Activated CD4-positive, alpha-beta T cell treated with anti-CD3 and anti-CD28 coated beads for 36 hours (primary cell): ENCODE measurements around the gene KBTBD8. TPM values are rescaled to one million over a fixed set of nuclear protein-coding genes. Genes with fewer than 3 reads are reported as not detected.

Experiments used
- ATAC-seq: fragments of 200-7000 bp; cut with Tn5 transposase; one replicate; pipeline ENCODE4 v1.10.0; 2021; ENCODE audit warnings: mild to moderate bottlenecking, moderate library complexity
- CTCF ChIA-PET: fragments of 350-600 bp; sonication (Branson Sonifier 250); formaldehyde crosslinking; loops from one replicate; lab custom pipeline; 2021; ENCODE audit warnings: antibody characterized with exemption; lab: Charles Lee
- POLR2A ChIA-PET: fragments of 350-600 bp; sonication (Branson Sonifier 250); formaldehyde crosslinking; loops from one replicate; lab custom pipeline; 2021; ENCODE audit warnings: antibody characterized with exemption, inconsistent platforms; lab: Charles Lee
- DNase-seq: peaks from one replicate; pipeline ENCODE4 v3.0.0-alpha.2; 2020
- H3K27ac Mint-ChIP-seq: one replicate; pipeline ENCODE4 v1.8.0; 2021; ENCODE audit warnings: mixed read lengths
- H3K27me3 Mint-ChIP-seq: one replicate; pipeline ENCODE4 v1.8.0; 2021; ENCODE audit warnings: mixed read lengths
- H3K36me3 Mint-ChIP-seq: one replicate; pipeline ENCODE4 v1.8.0; 2021; ENCODE audit warnings: low read depth, mixed read lengths
- H3K4me1 Mint-ChIP-seq: one replicate; pipeline ENCODE4 v1.8.0; 2021; ENCODE audit warnings: mixed read lengths
- H3K4me3 Mint-ChIP-seq: one replicate; pipeline ENCODE4 v1.8.0; 2021; ENCODE audit warnings: mild to moderate bottlenecking, moderate library complexity, mixed read lengths
- H3K9me3 Mint-ChIP-seq: one replicate; pipeline ENCODE4 v1.8.0; 2021; ENCODE audit warnings: low read depth, mixed read lengths
- intact Hi-C, 2 experiments: fragments of 100-400 bp; cut with DNase I in 1 of 2; cut with micrococcal nuclease in 1 of 2; formaldehyde crosslinking; loops; one replicate each; pipeline versions ENCODE4 v1.14.2 to v1.15.1; 2022 to 2024; cut with DNase I, micrococcal nuclease
- total RNA-seq, 2 experiments: library from RNA; stranded (reverse); gene quantifications; one replicate each; pipeline ENCODE4 v1.2.3, GENCODE V29; 2021

The KBTBD8 gene
- total RNA-seq, 2 experiments from 2014 or later = 8.3 to 9.2 TPM

DNA sequence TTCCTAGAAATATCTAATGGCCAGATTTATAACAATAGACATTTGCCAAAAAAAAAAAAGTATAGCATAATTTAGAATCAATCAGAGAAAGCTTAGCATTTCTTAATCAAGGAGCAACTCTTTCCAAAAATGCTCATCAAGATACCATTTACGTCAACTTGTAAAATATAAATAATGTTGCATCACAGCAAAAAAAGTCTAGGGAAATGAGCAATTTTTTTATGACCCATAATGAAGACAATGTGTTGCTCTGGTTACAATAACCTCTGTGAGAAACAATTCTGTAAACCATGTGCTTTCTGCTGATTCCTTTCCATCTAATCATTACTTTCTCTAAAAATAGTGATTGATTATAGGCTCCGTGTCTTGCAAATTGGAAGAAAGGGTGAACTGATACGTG, 36.3 kb downstream of the KBTBD8 start:
- ChIA-PET CTCF (no interaction called here), POLR2A (no interaction called here)
- Mint-ChIP-seq H3K9me3 (no peaks in the 10 kb centered on the region), H3K27ac (no peak overlapping the region), H3K36me3 (no peaks in the 10 kb centered on the region), H3K4me1 (no peaks in the 10 kb centered on the region), H3K27me3 (no peaks in the 10 kb centered on the region), H3K4me3 (no peak overlapping the region)
- ATAC-seq = no peak
- no peak for DNase-seq
- intact Hi-C loops = loop anchor here in 1 of 2 experiments (5.0 kb wide), 1 partner anchor 62 kb away; no protein-coding TSS in a partner anchor

DNA sequence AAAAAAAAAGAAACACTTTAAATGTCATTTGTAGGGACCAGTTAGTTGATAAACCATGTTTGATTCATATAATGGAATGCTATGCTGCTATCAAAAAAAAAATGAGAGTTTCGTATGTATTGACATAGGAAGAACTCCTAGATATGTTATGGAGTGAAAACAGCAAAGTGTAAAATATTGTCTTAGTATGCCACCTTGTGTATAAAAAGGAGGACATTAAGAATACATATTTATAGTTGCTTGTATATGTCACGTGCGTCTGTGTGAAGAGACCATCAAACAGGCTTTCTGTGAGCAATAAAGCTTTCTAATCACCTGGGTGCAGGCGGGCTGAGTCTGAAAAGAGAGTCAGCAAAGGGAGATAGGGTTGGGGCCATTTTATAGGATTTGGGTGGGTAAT, 39.5 kb downstream of the KBTBD8 start:
- intact Hi-C loops = loop anchor here in 1 of 2 experiments (5.0 kb wide), 1 partner anchor 65 kb away; no protein-coding TSS in a partner anchor
- Mint-ChIP-seq H3K9me3 (no peaks in the 10 kb centered on the region), H3K27me3 (no peaks in the 10 kb centered on the region), H3K4me3 (no peak overlapping the region), H3K27ac (no peak overlapping the region), H3K36me3 (no peaks in the 10 kb centered on the region), H3K4me1 (no peaks in the 10 kb centered on the region)
- DNase-seq = no peak
- CTCF ChIA-PET = interaction anchor here (1.1 to 3.5 kb wide), 4 partner anchors 10 to 66 kb away, joined by 3 to 17 read pairs (median 4); no protein-coding TSS in a partner anchor
- POLR2A ChIA-PET = no interaction called here
- ATAC-seq = no peak

DNA sequence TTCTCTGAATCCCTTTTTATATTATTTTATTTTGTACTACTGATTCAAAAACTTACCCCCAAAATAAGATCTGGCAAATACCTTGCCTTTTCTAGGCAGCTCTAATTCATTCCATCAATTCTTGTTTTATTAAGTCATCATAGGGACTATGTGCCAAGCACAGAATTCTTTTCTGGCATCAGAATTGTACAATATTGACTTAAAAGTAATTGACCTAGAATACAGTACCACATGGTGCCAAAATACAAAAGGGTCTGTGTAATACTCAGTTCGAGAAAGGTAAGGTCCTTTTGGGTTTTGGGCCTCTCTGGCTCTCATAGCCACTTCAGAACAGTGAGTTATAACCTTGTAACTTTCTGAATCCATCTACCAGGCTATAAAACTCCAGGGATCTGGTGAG, 46.2 kb downstream of the KBTBD8 start:
- ATAC-seq = no peak

DNA sequence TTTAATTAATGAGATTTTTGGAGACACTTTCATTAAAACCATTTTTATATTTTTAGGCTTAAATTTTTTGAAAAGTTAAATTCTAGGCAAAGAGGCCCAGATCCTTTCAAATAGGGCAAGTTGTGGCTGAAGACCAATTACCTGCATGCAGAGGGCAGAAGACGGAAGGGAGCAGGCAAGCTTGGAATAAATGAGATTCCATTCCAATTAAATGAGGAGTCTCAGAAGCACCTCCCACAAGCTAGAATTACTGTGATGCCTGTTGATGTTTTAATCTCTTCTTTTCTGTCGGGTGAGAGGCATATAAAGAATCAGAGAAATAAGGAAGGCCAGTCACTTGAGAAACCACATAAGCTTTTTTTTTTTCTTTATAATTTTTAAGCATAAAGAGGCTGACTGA, 46.8 kb downstream of the KBTBD8 start:
- H3K27me3 Mint-ChIP-seq = no peaks in the 10 kb centered on the region
- H3K9me3 Mint-ChIP-seq = no peaks in the 10 kb centered on the region
- DNase-seq (no peak), ATAC-seq (no peak)
- ChIA-PET POLR2A (no interaction called here), CTCF (no interaction called here)
- no peaks in the 10 kb centered on the region for H3K36me3 Mint-ChIP-seq
- intact Hi-C loops = no loop called here
- no peak overlapping the region for H3K4me3 Mint-ChIP-seq
- no peak overlapping the region for H3K27ac Mint-ChIP-seq
- H3K4me1 Mint-ChIP-seq = no peaks in the 10 kb centered on the region

More for the DNA sequence above, 46.2 kb downstream of the KBTBD8 start:
- ChIA-PET POLR2A (no interaction called here), CTCF (no interaction called here)
- Mint-ChIP-seq H3K27me3 (no peaks in the 10 kb centered on the region), H3K4me1 (no peaks in the 10 kb centered on the region), H3K27ac (no peak overlapping the region), H3K36me3 (no peaks in the 10 kb centered on the region), H3K4me3 (no peak overlapping the region), H3K9me3 (no peaks in the 10 kb centered on the region)
- intact Hi-C loops = no loop called here
- DNase-seq = no peak

DNA sequence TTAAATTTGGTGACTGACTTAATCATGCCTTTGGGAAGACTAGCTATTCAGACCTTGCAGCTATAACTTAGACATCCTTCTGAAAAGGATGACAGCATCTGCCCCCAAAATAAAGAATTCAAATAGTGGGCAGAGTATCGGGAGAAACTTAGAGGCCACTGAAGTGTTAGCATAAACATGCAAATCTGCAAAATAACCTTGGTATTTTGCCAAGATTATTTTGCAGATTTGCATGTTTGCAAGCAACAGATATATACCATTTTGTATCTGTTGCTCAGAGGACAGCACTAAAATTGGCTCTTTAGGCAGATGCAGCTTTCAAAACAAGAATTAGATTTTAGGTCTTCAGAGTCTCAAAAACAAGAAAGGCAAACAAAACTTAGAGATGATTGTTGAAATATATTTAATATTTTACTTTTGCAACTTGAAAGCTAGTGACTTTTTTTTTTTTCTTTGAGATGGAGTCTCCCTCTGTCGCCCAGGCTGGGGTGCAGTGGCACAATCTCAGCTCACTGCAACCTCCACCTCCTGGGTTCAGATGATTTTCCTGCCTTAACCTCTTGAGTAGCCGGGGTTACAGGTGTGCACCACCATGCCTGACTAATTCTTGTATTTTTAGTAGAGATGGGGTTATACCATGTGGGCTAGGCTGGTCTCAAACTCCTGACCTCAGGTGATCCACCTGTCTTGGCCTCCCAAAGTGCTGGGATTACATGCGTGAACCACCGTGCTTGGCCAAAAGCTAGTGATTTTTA, 47.8 kb downstream of the KBTBD8 start:
- DNase-seq = no peak
- Mint-ChIP-seq H3K9me3 (no peaks in the 10 kb centered on the region), H3K27me3 (peaks cover 4% of the 10 kb centered on the region), H3K27ac (no peak overlapping the region), H3K4me3 (no peak overlapping the region), H3K4me1 (no peaks in the 10 kb centered on the region), H3K36me3 (no peaks in the 10 kb centered on the region)
- no peak for ATAC-seq
- ChIA-PET POLR2A (no interaction called here), CTCF (interaction anchor here (0.7 kb wide), 1 partner anchor 9 kb away, joined by 3 read pairs; no protein-coding TSS in a partner anchor)
- intact Hi-C loops = no loop called here

DNA sequence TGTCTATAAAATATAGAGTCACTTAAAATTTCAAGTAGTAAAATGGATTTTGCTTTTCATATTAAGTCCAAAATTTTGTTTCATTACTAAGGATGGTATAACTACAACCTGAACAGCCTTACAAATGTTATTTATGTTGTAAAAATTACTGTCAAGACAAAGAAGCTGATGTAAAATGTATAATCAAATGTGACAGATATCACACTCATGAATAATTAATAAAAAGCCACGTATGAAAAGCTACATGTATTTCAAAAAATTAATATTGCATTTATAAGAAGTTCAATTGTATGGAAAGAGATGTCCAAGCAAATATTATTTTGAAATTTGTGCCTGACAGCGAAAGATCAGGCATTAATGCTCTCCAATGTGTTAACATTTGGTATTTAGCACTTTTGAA, 48.9 kb downstream of the KBTBD8 start:
- H3K27me3 Mint-ChIP-seq = peaks cover 4% of the 10 kb centered on the region
- intact Hi-C loops = no loop called here
- H3K36me3 Mint-ChIP-seq = no peaks in the 10 kb centered on the region
- H3K27ac Mint-ChIP-seq = no peak overlapping the region
- no peaks in the 10 kb centered on the region for H3K9me3 Mint-ChIP-seq
- no peak for ATAC-seq
- CTCF ChIA-PET = interaction anchor here (0.9 to 1.3 kb wide), 4 partner anchors 10 to 76 kb away, joined by 3 to 5 read pairs (median 4); no protein-coding TSS in a partner anchor
- no peaks in the 10 kb centered on the region for H3K4me1 Mint-ChIP-seq
- H3K4me3 Mint-ChIP-seq = no peak overlapping the region
- DNase-seq = no peak
- POLR2A ChIA-PET = no interaction called here

DNA sequence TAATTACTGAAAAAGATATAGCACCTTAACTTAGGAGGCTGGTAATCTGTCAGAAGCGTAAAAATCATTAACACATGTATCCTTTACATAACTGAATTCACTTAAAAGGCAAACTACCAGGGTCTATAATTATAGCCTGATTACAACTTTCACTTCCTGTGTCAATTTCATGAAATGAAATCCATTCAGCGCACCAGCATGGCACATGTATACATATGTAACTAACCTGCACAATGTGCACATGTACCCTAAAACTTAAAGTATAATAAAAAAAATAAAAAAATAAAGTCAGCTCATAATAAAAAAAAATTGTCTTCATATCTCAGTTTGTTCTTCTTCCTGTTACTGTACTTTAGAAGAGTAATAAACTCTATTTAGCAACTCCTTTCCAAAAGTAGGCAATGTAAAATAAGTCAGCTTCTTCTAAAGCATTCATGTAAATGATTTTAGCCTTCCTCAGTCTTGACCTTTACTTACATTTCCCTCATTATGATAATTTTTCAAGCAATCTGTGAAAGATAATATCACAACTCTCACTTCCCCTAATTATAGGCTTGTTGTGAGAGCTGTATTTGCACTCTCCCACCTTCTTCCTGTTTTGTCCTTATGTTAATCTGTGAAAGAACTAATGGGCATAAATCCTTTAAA, 50.1 kb downstream of the KBTBD8 start:
- Mint-ChIP-seq H3K4me1 (no peaks in the 10 kb centered on the region), H3K9me3 (no peaks in the 10 kb centered on the region), H3K36me3 (no peaks in the 10 kb centered on the region), H3K27me3 (peaks cover 8% of the 10 kb centered on the region), H3K4me3 (no peak overlapping the region), H3K27ac (no peak overlapping the region)
- POLR2A ChIA-PET = no interaction called here
- DNase-seq (no peak), ATAC-seq (no peak)
- CTCF ChIA-PET = interaction anchor here (0.9 to 1.3 kb wide), 3 partner anchors 35 to 77 kb away, joined by 3 to 5 read pairs (median 4); no protein-coding TSS in a partner anchor
- intact Hi-C loops = no loop called here

DNA sequence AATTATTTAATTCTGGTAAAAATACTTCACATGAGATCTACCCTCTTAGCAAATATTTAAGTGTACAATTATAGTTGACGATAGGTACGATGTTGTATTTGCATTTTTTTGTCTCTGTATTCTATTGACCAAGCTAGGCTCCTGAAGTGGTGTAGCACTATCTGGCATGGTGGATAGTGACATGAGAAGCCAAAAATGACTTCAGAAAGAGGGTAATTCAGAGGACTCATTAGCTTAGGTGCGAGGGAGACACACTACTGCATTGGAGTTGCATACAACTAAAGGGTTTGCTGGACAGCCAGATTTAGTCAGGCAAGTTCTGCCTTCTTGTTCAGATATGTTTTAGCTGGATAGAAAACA, 50.6 kb downstream of the KBTBD8 start:
- DNase-seq = no peak
- Mint-ChIP-seq H3K4me3 (no peak overlapping the region), H3K27me3 (peaks cover 8% of the 10 kb centered on the region), H3K4me1 (no peaks in the 10 kb centered on the region), H3K9me3 (no peaks in the 10 kb centered on the region), H3K36me3 (no peaks in the 10 kb centered on the region), H3K27ac (no peak overlapping the region)
- intact Hi-C loops = no loop called here
- CTCF ChIA-PET = no interaction called here
- ATAC-seq = no peak
- POLR2A ChIA-PET = no interaction called here

DNA sequence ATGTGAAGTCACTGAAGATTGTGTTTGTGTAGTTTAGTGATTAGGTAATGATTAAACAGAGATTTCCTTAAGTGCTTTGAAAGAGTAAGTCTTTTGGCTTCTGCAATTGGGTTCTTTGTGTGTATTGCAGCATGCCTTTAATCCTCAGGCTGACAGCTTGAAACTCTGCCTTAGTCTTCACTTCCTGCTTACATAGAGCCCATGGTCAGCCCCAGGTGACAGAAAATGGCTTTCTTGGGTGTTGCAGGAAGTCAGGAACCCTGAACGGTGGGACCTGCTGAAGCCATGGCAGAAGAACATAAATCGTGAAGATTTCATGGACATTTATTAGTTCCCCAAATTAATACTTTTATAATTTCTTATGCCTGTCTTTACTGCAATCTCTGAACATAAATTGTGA, 61.3 kb downstream of the KBTBD8 start:
- Mint-ChIP-seq H3K9me3 (peaks cover 4% of the 10 kb centered on the region), H3K27me3 (peaks cover 19% of the 10 kb centered on the region), H3K36me3 (peaks cover 2% of the 10 kb centered on the region), H3K4me1 (no peaks in the 10 kb centered on the region), H3K27ac (no peak overlapping the region), H3K4me3 (no peak overlapping the region)
- intact Hi-C loops = no loop called here
- ChIA-PET POLR2A (no interaction called here), CTCF (no interaction called here)
- DNase-seq (no peak), ATAC-seq (no peak)
